ENCODE data around the gene CCDC50. TPM values are rescaled to one million over a fixed set of nuclear protein-coding genes. Genes with fewer than 3 reads are reported as not detected.

CCDC50 gene
- total RNA-seq, 4 donors from 2014 or later = 137 to 221 (median 160) TPM

DNA sequence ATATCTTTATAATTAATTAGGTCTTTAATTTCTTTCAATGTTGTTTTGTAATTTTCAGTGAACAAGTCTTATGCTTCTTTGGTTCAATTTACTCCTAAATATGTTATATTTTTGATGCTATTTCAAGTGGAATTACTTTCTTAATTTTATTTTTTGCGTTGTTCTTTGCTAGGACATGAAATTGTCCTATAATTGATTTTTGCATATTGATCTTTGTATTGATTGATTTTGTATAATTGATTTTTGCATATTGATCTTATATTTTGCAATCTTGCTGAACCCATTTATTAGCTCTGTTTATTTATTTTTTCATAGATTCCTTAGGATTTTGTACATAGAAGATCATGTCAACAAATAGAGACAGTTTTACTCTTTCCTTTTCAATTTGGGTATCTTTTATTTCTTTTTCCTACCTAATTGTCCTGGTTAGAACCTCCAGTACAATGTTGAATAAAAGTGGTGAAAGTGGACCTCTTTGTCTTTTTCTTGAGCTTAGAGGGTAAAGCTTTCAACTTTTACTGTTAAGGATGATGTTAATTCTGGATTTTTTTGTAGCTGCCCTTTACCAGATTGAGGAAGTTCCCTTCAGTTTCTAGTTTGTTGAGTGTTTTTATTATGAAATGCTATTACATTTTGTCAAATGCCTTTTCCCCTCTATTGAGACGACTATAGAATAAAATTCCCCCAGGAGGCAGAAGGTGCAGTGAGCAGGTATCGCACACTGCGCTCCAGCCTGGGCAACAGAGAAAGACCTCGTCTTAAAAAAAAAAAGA lies 36.8 kb upstream of the CCDC50 start:
- TF ChIP-seq, protein P1, sequence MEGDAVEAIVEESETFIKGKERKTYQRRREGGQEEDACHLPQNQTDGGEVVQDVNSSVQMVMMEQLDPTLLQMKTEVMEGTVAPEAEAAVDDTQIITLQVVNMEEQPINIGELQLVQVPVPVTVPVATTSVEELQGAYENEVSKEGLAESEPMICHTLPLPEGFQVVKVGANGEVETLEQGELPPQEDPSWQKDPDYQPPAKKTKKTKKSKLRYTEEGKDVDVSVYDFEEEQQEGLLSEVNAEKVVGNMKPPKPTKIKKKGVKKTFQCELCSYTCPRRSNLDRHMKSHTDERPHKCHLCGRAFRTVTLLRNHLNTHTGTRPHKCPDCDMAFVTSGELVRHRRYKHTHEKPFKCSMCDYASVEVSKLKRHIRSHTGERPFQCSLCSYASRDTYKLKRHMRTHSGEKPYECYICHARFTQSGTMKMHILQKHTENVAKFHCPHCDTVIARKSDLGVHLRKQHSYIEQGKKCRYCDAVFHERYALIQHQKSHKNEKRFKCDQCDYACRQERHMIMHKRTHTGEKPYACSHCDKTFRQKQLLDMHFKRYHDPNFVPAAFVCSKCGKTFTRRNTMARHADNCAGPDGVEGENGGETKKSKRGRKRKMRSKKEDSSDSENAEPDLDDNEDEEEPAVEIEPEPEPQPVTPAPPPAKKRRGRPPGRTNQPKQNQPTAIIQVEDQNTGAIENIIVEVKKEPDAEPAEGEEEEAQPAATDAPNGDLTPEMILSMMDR (IDR thresholded peaks at IDR 0.05; ENCODE audit: low read depth) = no peak

DNA sequence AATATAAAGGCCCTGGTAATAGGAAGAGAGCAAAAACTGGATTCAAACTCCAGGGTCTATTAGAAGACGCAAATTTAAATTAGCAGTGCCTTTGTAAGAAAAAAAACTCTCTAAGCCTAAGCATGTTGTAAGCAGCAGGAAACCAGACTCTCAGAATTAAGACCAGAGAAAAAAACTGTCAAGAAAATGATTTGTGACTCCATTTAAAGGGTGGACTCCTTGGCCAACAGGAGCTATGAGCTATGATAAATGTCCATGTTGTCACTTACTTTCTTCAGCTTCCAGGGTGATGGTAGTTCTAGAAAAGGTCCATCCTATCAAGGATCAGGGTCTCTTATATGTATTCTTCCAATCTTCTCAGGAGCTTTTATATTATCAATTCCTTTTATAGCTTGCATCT lies 34.9 kb upstream of the CCDC50 start:
- TF ChIP-seq, protein P1 (IDR thresholded peaks at IDR 0.05; ENCODE audit: low read depth) = no peak

DNA sequence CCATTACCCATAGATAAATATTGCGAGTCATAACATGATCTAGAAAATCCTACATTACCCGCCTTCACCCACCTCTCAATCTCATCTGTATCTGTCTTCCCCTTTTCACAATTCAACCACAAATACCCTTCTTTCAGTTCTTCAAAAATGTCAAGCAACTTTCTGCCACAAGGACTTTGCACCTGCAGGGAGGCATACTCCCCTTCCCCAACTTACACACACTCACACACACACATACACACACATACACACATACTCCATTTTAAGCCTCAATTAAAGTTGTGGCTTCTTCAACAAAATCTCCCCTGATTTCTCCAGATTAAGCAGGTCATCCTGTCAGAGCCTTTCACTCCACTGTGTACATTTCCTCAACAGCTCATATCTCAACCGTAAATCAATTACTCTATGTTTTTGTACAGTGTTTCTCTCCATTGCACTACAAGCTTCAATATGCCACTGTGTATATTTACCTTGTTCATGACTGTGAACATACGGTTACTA lies 33.1 kb upstream of the CCDC50 start:
- TF ChIP-seq, protein P1 (IDR thresholded peaks at IDR 0.05; ENCODE audit: low read depth) = no peak

DNA sequence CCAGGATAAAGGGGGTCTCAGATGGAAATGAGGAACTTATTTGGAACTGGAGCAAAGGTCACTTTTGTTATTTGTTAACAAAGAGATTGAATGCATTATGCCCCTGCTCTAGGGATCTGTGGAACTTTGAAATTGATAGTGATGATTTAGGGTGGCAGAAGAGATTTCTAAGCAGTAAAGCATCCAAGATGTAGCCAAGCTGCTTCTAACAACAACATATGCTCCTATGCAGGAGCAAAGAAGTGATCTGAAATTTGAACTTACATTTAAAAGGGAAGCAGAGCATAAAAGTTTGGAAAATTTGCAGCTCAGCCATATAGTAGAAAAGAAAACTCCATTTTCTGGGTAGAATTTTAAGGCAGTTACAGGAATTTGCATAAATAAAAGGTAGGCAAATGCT lies 30.3 kb upstream of the CCDC50 start:
- TF ChIP-seq, protein P1 (IDR thresholded peaks at IDR 0.05; ENCODE audit: low read depth) = no peak

DNA sequence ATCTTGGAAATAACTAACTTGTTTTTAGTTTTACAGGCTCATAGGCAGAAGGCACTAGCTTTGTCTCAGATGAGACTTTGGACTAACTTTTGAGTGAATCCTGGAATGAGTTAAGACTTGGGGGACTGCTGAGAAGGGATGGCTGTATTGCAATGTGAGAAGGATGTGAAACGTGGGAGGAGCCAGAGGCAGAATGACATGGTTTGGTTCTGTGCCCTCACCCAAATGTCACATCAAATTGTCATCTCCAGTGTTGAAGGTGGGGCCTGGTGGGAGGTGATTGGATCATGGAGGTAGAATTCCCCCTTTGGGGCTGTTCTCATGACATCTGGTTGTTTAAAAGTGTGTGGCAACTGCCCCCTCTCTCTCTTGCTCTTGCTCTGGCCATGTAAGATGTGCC lies 28.8 kb upstream of the CCDC50 start:
- TF ChIP-seq, protein P1 (IDR thresholded peaks at IDR 0.05; ENCODE audit: low read depth) = no peak

DNA sequence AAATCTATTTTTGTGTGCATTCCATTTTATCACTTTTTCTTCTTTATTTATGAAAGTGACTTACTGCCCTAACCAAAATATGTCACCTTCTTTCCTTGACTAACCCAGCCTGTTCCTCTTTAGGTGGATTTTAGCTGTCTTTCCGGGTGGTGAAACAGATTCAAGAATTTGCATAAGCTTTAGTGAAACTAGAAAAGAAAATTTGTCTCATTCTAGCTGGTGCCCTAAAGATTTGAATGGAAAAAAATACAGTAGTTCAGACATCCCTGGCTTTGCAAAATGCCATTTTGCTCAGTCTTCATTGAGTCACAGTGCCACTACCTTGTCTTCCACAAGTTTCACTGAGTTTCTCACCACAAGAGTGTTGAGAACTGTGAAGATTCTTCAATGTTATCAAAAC lies 28.2 kb upstream of the CCDC50 start:
- TF ChIP-seq, protein P1 (IDR thresholded peaks at IDR 0.05; ENCODE audit: low read depth) = no peak

DNA sequence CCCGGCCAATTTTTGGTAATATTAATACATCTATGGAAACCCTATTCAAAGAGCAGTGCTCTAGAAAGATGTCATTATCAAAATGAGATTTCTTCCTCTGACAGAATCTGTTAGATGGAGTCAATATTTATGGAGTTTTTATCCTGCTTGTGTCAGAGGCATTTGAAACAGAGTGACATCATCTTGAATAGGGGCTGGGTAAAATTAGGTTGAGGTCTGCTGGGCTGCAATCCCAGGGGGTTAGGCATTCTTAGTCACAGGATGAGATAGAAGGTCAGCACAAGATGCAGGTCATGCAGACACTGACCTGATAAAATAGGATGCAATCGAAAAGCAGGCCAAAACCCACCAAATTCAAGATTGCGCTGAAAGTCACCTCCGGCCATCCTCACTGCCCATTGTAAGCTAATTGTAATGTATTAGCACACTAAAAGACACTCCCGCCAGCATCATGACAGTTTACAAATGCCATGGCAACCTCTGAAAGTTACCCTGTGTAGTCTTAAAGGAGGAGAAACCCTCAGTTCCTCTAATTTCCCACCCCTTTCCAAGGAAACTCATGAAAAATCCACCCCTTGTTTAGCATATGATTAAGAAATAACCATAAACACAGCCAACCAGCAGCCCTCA lies 27.3 kb upstream of the CCDC50 start:
- TF ChIP-seq, protein P1 (IDR thresholded peaks at IDR 0.05; ENCODE audit: low read depth) = no peak

Data from subcutaneous adipose tissue (tissue), 4 donors.